ENCODE data around the gene ANKFN1. TPM values are rescaled to one million over a fixed set of nuclear protein-coding genes. Genes with fewer than 3 reads are reported as not detected.
A peak's percentile ranks its signal among the peaks of the same experiment; 100 is the strongest.

ANKFN1 gene
- total RNA-seq, 3 donors from 2014 or later = 0.22 to 1.4 (median 0.60) TPM

GRCh38 chr17:56319531-56319930 is 166.3 kb downstream of the ANKFN1 start:
- intact Hi-C loops (cut with DNase I, micrococcal nuclease) = no loop called here
- Histone ChIP-seq H3K36me3 (ENCODE audit: low read depth) (no peaks in the 10 kb centered on the region), H3K9me3 (no peaks in the 10 kb centered on the region), H3K4me1 (ENCODE audit: low read depth) (no peaks in the 10 kb centered on the region), H3K4me3 (no peak overlapping the region)
- TF ChIP-seq CTCF (IDR thresholded peaks at IDR 0.05) = no peak
- ATAC-seq (peak; percentile 48), DNase-seq (peak in 1 of 3 donors; percentile 2)

- Histone ChIP-seq H3K4me3 (no peak overlapping the region), H3K4me1 (ENCODE audit: low read depth) (no peaks in the 10 kb centered on the region), H3K9me3 (no peaks in the 10 kb centered on the region), H3K36me3 (ENCODE audit: low read depth) (no peaks in the 10 kb centered on the region)
- ATAC-seq (no peak), DNase-seq (no peak)
- intact Hi-C loops (cut with DNase I, micrococcal nuclease) = no loop called here
- no peak for TF ChIP-seq CTCF (IDR thresholded peaks at IDR 0.05)
Observed at GRCh38 chr17:56320443-56320842, 167.2 kb downstream of the ANKFN1 start.

GRCh38 chr17:56322991-56323390 is 169.7 kb downstream of the ANKFN1 start:
- Histone ChIP-seq H3K4me3 (no peak overlapping the region), H3K9me3 (no peaks in the 10 kb centered on the region), H3K36me3 (ENCODE audit: low read depth) (no peaks in the 10 kb centered on the region), H3K4me1 (ENCODE audit: low read depth) (no peaks in the 10 kb centered on the region)
- intact Hi-C loops (cut with DNase I, micrococcal nuclease) = no loop called here
- ATAC-seq (no peak), DNase-seq (no peak)
- TF ChIP-seq CTCF (IDR thresholded peaks at IDR 0.05) = no peak

- no peak for DNase-seq
- H3K36me3 ChIP-seq (ENCODE audit: low read depth) = no peaks in the 10 kb centered on the region
- no peak for TF ChIP-seq CTCF (IDR thresholded peaks at IDR 0.05)
- H3K4me1 ChIP-seq (ENCODE audit: low read depth) = no peaks in the 10 kb centered on the region
- H3K4me3 ChIP-seq = no peak overlapping the region
- ATAC-seq = no peak
- H3K9me3 ChIP-seq = no peaks in the 10 kb centered on the region
- intact Hi-C loops (cut with DNase I, micrococcal nuclease) = loop anchor here in 1 of 2 donors (5.0 kb wide), 1 partner anchor 53 kb away; no protein-coding TSS in a partner anchor
Observed at GRCh38 chr17:56324676-56325075, 171.4 kb downstream of the ANKFN1 start.

GRCh38 chr17:56325313-56326000 is 172.2 kb downstream of the ANKFN1 start:
- no peak for TF ChIP-seq CTCF (IDR thresholded peaks at IDR 0.05)
- intact Hi-C loops (cut with DNase I, micrococcal nuclease) = loop anchor here in 1 of 2 donors (5.0 kb wide), 1 partner anchor 52 kb away; no protein-coding TSS in a partner anchor
- DNase-seq = no peak

More at GRCh38 chr17:56325313-56326000, 172.2 kb downstream of the ANKFN1 start:
- H3K9me3 ChIP-seq = no peaks in the 10 kb centered on the region
- no peak overlapping the region for H3K4me3 ChIP-seq
- no peaks in the 10 kb centered on the region for H3K36me3 ChIP-seq (ENCODE audit: low read depth)
- ATAC-seq = no peak
- no peaks in the 10 kb centered on the region for H3K4me1 ChIP-seq (ENCODE audit: low read depth)
